ENCODE measurements around the gene CAPN14.

DNA sequence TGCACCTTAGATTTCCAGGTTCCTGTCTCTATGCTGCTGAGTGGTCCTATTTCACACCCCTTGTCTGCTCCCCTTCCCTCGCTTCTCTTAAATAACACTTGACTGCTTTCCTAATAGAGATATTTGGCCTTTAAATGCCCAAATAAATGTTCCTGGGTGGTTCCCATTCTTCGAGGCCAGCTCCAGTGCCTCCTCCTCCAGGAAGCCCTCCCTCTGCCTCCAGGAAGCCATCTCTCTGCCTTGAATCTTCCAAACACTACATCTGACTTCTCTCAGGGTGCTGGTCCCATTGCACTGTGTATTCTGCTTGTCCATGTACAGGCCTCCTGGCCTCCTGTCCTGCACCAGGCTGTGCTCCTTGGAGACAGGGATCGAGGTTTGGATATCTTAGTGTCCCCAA is 30.8 kb upstream of the CAPN14 start:
- TF ChIP-seq CEBPB (IDR thresholded peaks at IDR 0.05) (no peak), EP300 (IDR thresholded peaks at IDR 0.05; ENCODE audit: borderline replicate concordance) (no peak), YY1 (IDR thresholded peaks at IDR 0.05; ENCODE audit: low read depth) (no peak), RAD21 (IDR thresholded peaks at IDR 0.05; ENCODE audit: low read depth) (no peak), NFIC (IDR thresholded peaks at IDR 0.05) (no peak), TAF1 (IDR thresholded peaks at IDR 0.05; ENCODE audit: low read depth) (no peak)
- TF ChIP-seq, protein P1, sequence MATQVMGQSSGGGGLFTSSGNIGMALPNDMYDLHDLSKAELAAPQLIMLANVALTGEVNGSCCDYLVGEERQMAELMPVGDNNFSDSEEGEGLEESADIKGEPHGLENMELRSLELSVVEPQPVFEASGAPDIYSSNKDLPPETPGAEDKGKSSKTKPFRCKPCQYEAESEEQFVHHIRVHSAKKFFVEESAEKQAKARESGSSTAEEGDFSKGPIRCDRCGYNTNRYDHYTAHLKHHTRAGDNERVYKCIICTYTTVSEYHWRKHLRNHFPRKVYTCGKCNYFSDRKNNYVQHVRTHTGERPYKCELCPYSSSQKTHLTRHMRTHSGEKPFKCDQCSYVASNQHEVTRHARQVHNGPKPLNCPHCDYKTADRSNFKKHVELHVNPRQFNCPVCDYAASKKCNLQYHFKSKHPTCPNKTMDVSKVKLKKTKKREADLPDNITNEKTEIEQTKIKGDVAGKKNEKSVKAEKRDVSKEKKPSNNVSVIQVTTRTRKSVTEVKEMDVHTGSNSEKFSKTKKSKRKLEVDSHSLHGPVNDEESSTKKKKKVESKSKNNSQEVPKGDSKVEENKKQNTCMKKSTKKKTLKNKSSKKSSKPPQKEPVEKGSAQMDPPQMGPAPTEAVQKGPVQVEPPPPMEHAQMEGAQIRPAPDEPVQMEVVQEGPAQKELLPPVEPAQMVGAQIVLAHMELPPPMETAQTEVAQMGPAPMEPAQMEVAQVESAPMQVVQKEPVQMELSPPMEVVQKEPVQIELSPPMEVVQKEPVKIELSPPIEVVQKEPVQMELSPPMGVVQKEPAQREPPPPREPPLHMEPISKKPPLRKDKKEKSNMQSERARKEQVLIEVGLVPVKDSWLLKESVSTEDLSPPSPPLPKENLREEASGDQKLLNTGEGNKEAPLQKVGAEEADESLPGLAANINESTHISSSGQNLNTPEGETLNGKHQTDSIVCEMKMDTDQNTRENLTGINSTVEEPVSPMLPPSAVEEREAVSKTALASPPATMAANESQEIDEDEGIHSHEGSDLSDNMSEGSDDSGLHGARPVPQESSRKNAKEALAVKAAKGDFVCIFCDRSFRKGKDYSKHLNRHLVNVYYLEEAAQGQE (IDR thresholded peaks at IDR 0.05; ENCODE audit: low read depth), result no peak
- TF ChIP-seq, protein P2, sequence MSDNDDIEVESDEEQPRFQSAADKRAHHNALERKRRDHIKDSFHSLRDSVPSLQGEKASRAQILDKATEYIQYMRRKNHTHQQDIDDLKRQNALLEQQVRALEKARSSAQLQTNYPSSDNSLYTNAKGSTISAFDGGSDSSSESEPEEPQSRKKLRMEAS (IDR thresholded peaks at IDR 0.05), result no peak

Data from Ishikawa (cell line).